Panc1 (cell line): ENCODE measurements around the gene HSPA2. TPM values are rescaled to one million over a fixed set of nuclear protein-coding genes. Genes with fewer than 3 reads are reported as not detected.
"Not testable (repeated sequence)": the region's sequence is repeated elsewhere in the genome, so short reads cannot be mapped to it uniquely, and the experiment has no call there.

Experiments
- ATAC-seq: fragments of 200-7000 bp; cut with Tn5 transposase; 2 replicates; pipeline ENCODE4 v1.9.1; 2020; ENCODE audit warnings: mild to moderate bottlenecking, moderate library complexity
- BruUV-seq: library from RNA; stranded (reverse); fragments of 400-500 nt; replicated peaks from 2 replicates; lab custom pipeline; 2021; lab: Mats Ljungman, UMichigan
- CTCF ChIA-PET: fragments of 300-600 bp; sonication (Branson Sonifier 250); formaldehyde crosslinking; loops from one replicate; lab custom pipeline; 2022; ENCODE audit warnings: antibody characterized with exemption; lab: Charles Lee
- POLR2A ChIA-PET: fragments of 300-600 bp; sonication (Branson Sonifier 250); formaldehyde crosslinking; loops from one replicate; lab custom pipeline; 2022; ENCODE audit warnings: antibody characterized with exemption; lab: Charles Lee
- DNase-seq: peaks from one replicate; pipeline ENCODE4 v3.0.0-alpha.2; 2010; ENCODE audit warnings: low read depth, low spot score
- H3K27ac ChIP-seq: 2 replicates; pipeline ENCODE4 v1.5.1; 2011; ENCODE audit warnings: mild to moderate bottlenecking, low read length, inconsistent platforms
- H3K27me3 ChIP-seq: fragments of 200-500 bp; sonication (Bioruptor generic); 2 replicates; pipeline ENCODE4 v1.6.0; 2014; ENCODE audit warnings: low read length, inconsistent platforms; ENCODE audit not compliant: control insufficient read depth, insufficient read depth
- H3K36me3 ChIP-seq: fragments of 200-500 bp; sonication (Bioruptor generic); 2 replicates; pipeline ENCODE4 v1.5.1; 2014; ENCODE audit warnings: inconsistent platforms, mild to moderate bottlenecking, low read length, moderate library complexity; ENCODE audit not compliant: control insufficient read depth, insufficient read depth
- H3K4me1 ChIP-seq: 2 replicates; pipeline ENCODE4 v1.5.1; 2011; ENCODE audit warnings: inconsistent platforms, mild to moderate bottlenecking, low read length, moderate library complexity; ENCODE audit not compliant: control insufficient read depth, insufficient read depth
- H3K4me3 ChIP-seq, 2 experiments: 2 replicates each; pipeline ENCODE4 v1.5.1; 2011 to 2012; ENCODE audit warnings: low read depth in 2 of 2, low read length in 2 of 2, mild to moderate bottlenecking in 2 of 2, inconsistent platforms in 1 of 2, moderate library complexity in 1 of 2
- H3K9me3 ChIP-seq: fragments of 200-500 bp; sonication (Bioruptor generic); 2 replicates; pipeline ENCODE4 v1.5.1; 2014; ENCODE audit warnings: low read depth, mild to moderate bottlenecking, inconsistent platforms, low read length, moderate library complexity; ENCODE audit not compliant: control insufficient read depth, insufficient read depth
- POLR2AphosphoS5 ChIP-seq: IDR thresholded peaks from 2 replicates; pipeline ENCODE4 v1.6.1; 2012; ENCODE audit warnings: mild to moderate bottlenecking, low read depth, low read length, moderate library complexity
- REST ChIP-seq, 2 experiments: IDR thresholded peaks; 2 replicates each; pipeline ENCODE4 v1.6.1; 2011 to 2012; ENCODE audit warnings: low read depth in 2 of 2, control low read depth in 1 of 2, low read length in 1 of 2, mild to moderate bottlenecking in 1 of 2, moderate library complexity in 1 of 2; ENCODE audit not compliant: insufficient read depth in 1 of 2
- SIN3A ChIP-seq: IDR thresholded peaks from 2 replicates; pipeline ENCODE4 v1.6.1; 2012; ENCODE audit warnings: low read depth, mild to moderate bottlenecking, low read length, moderate library complexity, borderline replicate concordance; ENCODE audit not compliant: insufficient read depth
- TCF7L2 ChIP-seq: IDR thresholded peaks from 2 replicates; pipeline ENCODE4 v1.6.1; 2011; ENCODE audit warnings: mild to moderate bottlenecking, low read depth, low read length, inconsistent platforms
- in situ Hi-C: cut with HindIII; loops from 2 replicates; pipeline ENCODE4 v1.10.0; 2016; ENCODE audit warnings: low sequenced_read_pairs, low pct_unique_long_range_greater_than_20kb
- intact Hi-C: fragments of 100-400 bp; cut with micrococcal nuclease; formaldehyde crosslinking; loops from one replicate; pipeline ENCODE4 v1.10.0; 2022; ENCODE audit not compliant: unreplicated experiment
- total RNA-seq: library from RNA; stranded (reverse); gene quantifications from one replicate; pipeline ENCODE4 v1.2.1, GENCODE V29; 2021; ENCODE audit not compliant: unreplicated experiment
- TF ChIP-seq, protein P1 (sequence below): fragments of 450-650 bp; IDR thresholded peaks from 2 replicates; pipeline ENCODE4 v1.5.1; 2017; ENCODE audit warnings: mild to moderate bottlenecking

Gene HSPA2
- total RNA-seq, 1 experiment from 2014 or later, result 7.7 TPM

DNA sequence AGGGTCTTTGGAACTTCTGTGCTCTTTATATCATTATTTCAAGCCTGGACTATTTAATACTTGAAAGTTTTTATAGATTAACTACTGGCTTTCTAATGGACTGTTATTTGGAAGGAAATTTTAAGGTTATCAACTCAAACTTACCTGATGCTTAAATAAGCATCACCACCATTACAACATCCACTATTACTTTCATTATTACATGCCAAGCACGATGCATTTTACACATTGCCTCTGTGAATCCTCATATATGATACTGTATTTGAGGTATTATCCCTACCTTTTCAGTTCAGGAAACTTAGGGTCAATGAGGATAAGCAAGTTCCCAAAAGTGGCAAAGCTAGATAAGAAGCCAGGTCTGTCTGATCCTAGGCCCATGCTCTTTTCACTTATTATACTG lies 23.6 kb upstream of the HSPA2 start:
- in situ Hi-C loops, result no loop called here
- Histone ChIP-seq H3K4me3 (no peak overlapping the region), H3K27ac (no peak overlapping the region), H3K27me3 (no peaks in the 10 kb centered on the region), H3K36me3 (peaks cover 2% of the 10 kb centered on the region; the same call in 1 of the 2 replicates), H3K9me3 (no peaks in the 10 kb centered on the region), H3K4me1 (no peaks in the 10 kb centered on the region)
- BruUV-seq, result no TSS peak
- CTCF ChIA-PET, result no interaction called here
- intact Hi-C loops, result no loop called here
- TF ChIP-seq POLR2AphosphoS5 (no peak), TCF7L2 (no peak), REST (IDR thresholded peaks at IDR 0.05; ENCODE audit: insufficient read depth in 1 of 2, low read depth in 2 of 2, low read length in 1 of 2) (no peak), SIN3A (no peak)
- TF ChIP-seq, protein P1, sequence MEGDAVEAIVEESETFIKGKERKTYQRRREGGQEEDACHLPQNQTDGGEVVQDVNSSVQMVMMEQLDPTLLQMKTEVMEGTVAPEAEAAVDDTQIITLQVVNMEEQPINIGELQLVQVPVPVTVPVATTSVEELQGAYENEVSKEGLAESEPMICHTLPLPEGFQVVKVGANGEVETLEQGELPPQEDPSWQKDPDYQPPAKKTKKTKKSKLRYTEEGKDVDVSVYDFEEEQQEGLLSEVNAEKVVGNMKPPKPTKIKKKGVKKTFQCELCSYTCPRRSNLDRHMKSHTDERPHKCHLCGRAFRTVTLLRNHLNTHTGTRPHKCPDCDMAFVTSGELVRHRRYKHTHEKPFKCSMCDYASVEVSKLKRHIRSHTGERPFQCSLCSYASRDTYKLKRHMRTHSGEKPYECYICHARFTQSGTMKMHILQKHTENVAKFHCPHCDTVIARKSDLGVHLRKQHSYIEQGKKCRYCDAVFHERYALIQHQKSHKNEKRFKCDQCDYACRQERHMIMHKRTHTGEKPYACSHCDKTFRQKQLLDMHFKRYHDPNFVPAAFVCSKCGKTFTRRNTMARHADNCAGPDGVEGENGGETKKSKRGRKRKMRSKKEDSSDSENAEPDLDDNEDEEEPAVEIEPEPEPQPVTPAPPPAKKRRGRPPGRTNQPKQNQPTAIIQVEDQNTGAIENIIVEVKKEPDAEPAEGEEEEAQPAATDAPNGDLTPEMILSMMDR, result no peak
- DNase-seq, result no peak
- no peak for ATAC-seq
- POLR2A ChIA-PET, result no interaction called here

DNA sequence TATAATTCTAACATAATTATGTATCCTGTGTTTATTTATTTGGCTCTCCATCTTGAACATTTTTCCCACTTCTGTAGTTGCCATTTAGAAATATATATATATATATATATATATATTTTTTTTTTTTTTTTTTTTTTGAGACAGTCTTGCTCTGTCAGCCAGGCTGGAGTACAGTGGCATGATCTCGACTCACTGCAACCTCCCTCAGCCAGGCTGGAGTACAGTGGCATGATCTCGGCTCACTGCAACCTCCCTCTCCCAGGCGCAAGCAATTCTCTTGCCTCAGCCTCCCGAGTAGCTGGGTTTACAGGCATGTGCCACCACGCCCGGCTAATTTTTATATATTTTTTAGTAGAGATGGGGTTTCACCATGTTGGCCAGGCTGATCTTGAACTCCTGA lies 22.9 kb upstream of the HSPA2 start:
- in situ Hi-C loops, result not testable (repeated sequence)

DNA sequence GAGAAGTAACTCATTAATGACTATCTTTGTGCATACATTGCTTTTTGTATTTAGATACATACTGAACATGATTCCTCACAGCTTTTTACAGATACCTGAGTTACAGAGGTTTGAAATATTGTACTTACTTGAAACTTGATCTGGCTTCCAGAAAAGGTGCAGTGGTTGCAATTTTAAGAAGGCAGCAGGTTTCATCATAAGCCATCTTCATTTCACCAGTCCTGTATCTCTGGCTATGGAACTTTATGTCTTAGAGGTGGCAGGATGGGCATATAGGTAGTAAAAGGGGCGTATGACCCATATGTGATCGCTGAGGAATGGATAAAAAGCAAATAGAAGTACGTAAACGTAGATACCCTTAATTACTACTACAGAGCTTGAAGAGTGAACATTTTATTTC lies 22.3 kb upstream of the HSPA2 start:
- Histone ChIP-seq H3K27me3 (no peaks in the 10 kb centered on the region), H3K9me3 (no peaks in the 10 kb centered on the region), H3K4me1 (no peaks in the 10 kb centered on the region), H3K4me3 (no peak overlapping the region), H3K27ac (no peak overlapping the region), H3K36me3 (peaks cover 5% of the 10 kb centered on the region; the same call in 1 of the 2 replicates)
- ATAC-seq (no peak), DNase-seq (no peak)
- no TSS peak for BruUV-seq
- TF ChIP-seq POLR2AphosphoS5, result no peak
- no peak for TF ChIP-seq TCF7L2
- no peak for TF ChIP-seq REST (IDR thresholded peaks at IDR 0.05; ENCODE audit: insufficient read depth in 1 of 2, low read depth in 2 of 2, low read length in 1 of 2)
- TF ChIP-seq, protein P1, result no peak
- POLR2A ChIA-PET, result interaction anchor here (0.5 to 0.7 kb wide), 3 partner anchors 15 to 116 kb away, joined by 5 to 11 read pairs (median 9); no protein-coding TSS in a partner anchor
- CTCF ChIA-PET, result no interaction called here
- intact Hi-C loops, result no loop called here
- in situ Hi-C loops, result no loop called here

More for the DNA sequence above, 22.9 kb upstream of the HSPA2 start:
- intact Hi-C loops, BruUV-seq, H3K27ac ChIP-seq, POLR2A ChIA-PET, CTCF ChIA-PET, H3K9me3 ChIP-seq, H3K27me3 ChIP-seq, H3K4me1 ChIP-seq, DNase-seq, ATAC-seq, H3K36me3 ChIP-seq, H3K4me3 ChIP-seq: not testable (repeated sequence)
